Liver (tissue), 9 donors: ENCODE data around the gene SIRPA. TPM values are rescaled to one million over a fixed set of nuclear protein-coding genes. Genes with fewer than 3 reads are reported as not detected.

Experiments used
- DNase-seq: peaks from one replicate; pipeline ENCODE4 v3.0.0-alpha.2; 2017; ENCODE audit warnings: low spot score
- H3K27ac ChIP-seq, 2 donors: one replicate each; pipeline ENCODE4 v1.7.0; 2013; ENCODE audit warnings: inconsistent platforms in 2 of 2, low read length in 2 of 2, control low read depth in 1 of 2, low read depth in 1 of 2, mild to moderate bottlenecking in 1 of 2
- H3K27me3 ChIP-seq, 4 donors: one replicate each; pipeline versions ENCODE4 v1.6.1 to v1.7.0; 2013; ENCODE audit warnings: low read length in 3 of 4, inconsistent platforms in 1 of 4, mild to moderate bottlenecking in 1 of 4, moderate library complexity in 1 of 4; ENCODE audit not compliant: control insufficient read depth in 4 of 4, insufficient read depth in 4 of 4
- H3K36me3 ChIP-seq, 4 donors: one replicate each; pipeline versions ENCODE4 v1.6.1 to v1.7.0; 2013; ENCODE audit warnings: low read length in 3 of 4, mild to moderate bottlenecking in 3 of 4, low read depth in 1 of 4, moderate library complexity in 1 of 4; ENCODE audit not compliant: control insufficient read depth in 4 of 4, insufficient read depth in 3 of 4
- H3K4me1 ChIP-seq, 4 donors: one replicate each; pipeline versions ENCODE4 v1.6.1 to v1.7.0; 2013; ENCODE audit warnings: low read length in 3 of 4, mild to moderate bottlenecking in 3 of 4, moderate library complexity in 1 of 4; ENCODE audit not compliant: control insufficient read depth in 4 of 4, insufficient read depth in 4 of 4
- H3K4me3 ChIP-seq, 3 donors: one replicate each; pipeline versions ENCODE4 v1.6.1 to v1.7.0; 2013; ENCODE audit warnings: low read length in 3 of 3, control low read depth in 1 of 3, low read depth in 1 of 3, mild to moderate bottlenecking in 1 of 3
- H3K9ac ChIP-seq, 2 donors: one replicate each; pipeline ENCODE4 v1.7.0; 2013; ENCODE audit warnings: low read length in 2 of 2, mild to moderate bottlenecking in 2 of 2, moderate library complexity in 2 of 2, control low read depth in 1 of 2, low read depth in 1 of 2
- H3K9me3 ChIP-seq, 4 donors: one replicate each; pipeline versions ENCODE4 v1.6.1 to v1.7.0; 2013; ENCODE audit warnings: low read length in 3 of 4; ENCODE audit not compliant: control insufficient read depth in 4 of 4
- ATF3 ChIP-seq: IDR thresholded peaks from 2 replicates; pipeline ENCODE4 v1.6.1; 2016; ENCODE audit warnings: antibody characterized with exemption
- CTCF ChIP-seq: fragments of 150-350 bp; IDR thresholded peaks from 2 replicates; pipeline ENCODE4 v1.5.1; 2017; ENCODE audit warnings: improper control_type of control experiment, low read depth, low read length; ENCODE audit not compliant: missing input control
- EGR1 ChIP-seq, 2 donors: IDR thresholded peaks; 2 replicates each; pipeline ENCODE4 v1.6.1; 2016 to 2018; ENCODE audit warnings: antibody characterized with exemption in 2 of 2, low read depth in 2 of 2
- FOXA1 ChIP-seq: IDR thresholded peaks from 2 replicates; pipeline ENCODE4 v1.6.1; 2016; ENCODE audit warnings: antibody characterized with exemption
- GABPA ChIP-seq, 2 donors: IDR thresholded peaks in 1 of 2; conservative IDR thresholded peaks in 1 of 2; 2 replicates each; pipeline ENCODE4 v1.6.1; 2016; ENCODE audit warnings: antibody characterized with exemption in 2 of 2, mild to moderate bottlenecking in 1 of 2, moderate library complexity in 1 of 2
- HNF4G ChIP-seq: IDR thresholded peaks from 2 replicates; pipeline ENCODE4 v1.6.1; 2016; ENCODE audit warnings: antibody characterized with exemption
- JUND ChIP-seq, 2 donors: IDR thresholded peaks; 2 replicates each; pipeline ENCODE4 v1.6.1; 2016; ENCODE audit warnings: antibody characterized with exemption in 2 of 2
- MAX ChIP-seq: IDR thresholded peaks from 2 replicates; pipeline ENCODE4 v1.6.1; 2016; ENCODE audit warnings: antibody characterized with exemption
- RAD21 ChIP-seq, 2 donors: IDR thresholded peaks; 2 replicates each; pipeline ENCODE4 v1.6.1; 2016; ENCODE audit warnings: antibody characterized with exemption in 2 of 2, mild to moderate bottlenecking in 2 of 2
- REST ChIP-seq: IDR thresholded peaks from 2 replicates; pipeline ENCODE4 v1.6.1; 2016; ENCODE audit warnings: antibody characterized with exemption, mild to moderate bottlenecking
- TAF1 ChIP-seq: conservative IDR thresholded peaks from 2 replicates; pipeline ENCODE4 v1.6.1; 2016; ENCODE audit warnings: antibody characterized with exemption, mild to moderate bottlenecking
- YY1 ChIP-seq: IDR thresholded peaks from 2 replicates; pipeline ENCODE4 v1.6.1; 2016; ENCODE audit warnings: antibody characterized with exemption, mild to moderate bottlenecking
- ZBTB33 ChIP-seq: IDR thresholded peaks from 2 replicates; pipeline ENCODE4 v1.6.1; 2016; ENCODE audit warnings: antibody characterized with exemption
- WGBS: extraction: QIAGEN DNeasy Blood & Tissue Kit; methylation state at CpG from one replicate; pipeline ENCODE4 v1.1.7; 2013; 5-methylcytosine and 5-hydroxymethylcytosine counted together
- polyA plus RNA-seq, 2 donors: library from polyadenylated mRNA; stranded (reverse) in 1 of 2; unstranded in 1 of 2; fragments of 200-250 nt in 1 of 2; fragments of >200 nt in 1 of 2; fragmentation: Nextera tagmentation in 1 of 2; extraction: Ambion mirVana in 1 of 2; gene quantifications; one replicate each; pipeline versions ENCODE4 v1.2.1 to v1.2.3, GENCODE V29; 2013 to 2015
- total RNA-seq, 2 donors: library from RNA; depleted of rRNA; stranded (reverse); fragments of >200 nt; gene quantifications; one replicate each; pipeline ENCODE4 v1.2.3, GENCODE V29; 2014
- donor health status: healthy.
- donor health status: healthy.
- donor health status: healthy.
- donor health status: healthy.
- donor health status: healthy.

The SIRPA gene
- total and polyA plus RNA-seq, 4 donors: 5.4 to 47.5 (median 23.2) TPM

- no peak for DNase-seq
- H3K9me3 ChIP-seq: no peaks in the 10 kb centered on the region
- H3K4me3 ChIP-seq: no peak overlapping the region
- 69% methylated on average over 17 of the region's 17 CpGs for WGBS
- H3K27me3 ChIP-seq: no peaks in the 10 kb centered on the region
- H3K9ac ChIP-seq: no peak overlapping the region
- no peaks in the 10 kb centered on the region for H3K36me3 ChIP-seq
- no peak overlapping the region for H3K27ac ChIP-seq
- H3K4me1 ChIP-seq: peaks cover 4 to 14% (median 8%) of the 10 kb centered on the region in 4 donors
- TF ChIP-seq REST (no peak), JUND (IDR thresholded peaks at IDR 0.05) (no peak), HNF4G (no peak), FOXA1 (no peak), CTCF (no peak)
These were observed 24.2 kb upstream of the SIRPA start for GRCh38 chr20:1870792-1871550.

- H3K36me3 ChIP-seq: no peaks in the 10 kb centered on the region
- no peaks in the 10 kb centered on the region for H3K9me3 ChIP-seq
- peaks cover 4 to 14% (median 8%) of the 10 kb centered on the region in 4 donors for H3K4me1 ChIP-seq
- H3K4me3 ChIP-seq: no peak overlapping the region
- no peak overlapping the region for H3K9ac ChIP-seq
- TF ChIP-seq YY1: no peak
- no peak for TF ChIP-seq EGR1 (IDR thresholded peaks at IDR 0.05; ENCODE audit: low read depth in 2 of 2)
- no peak for TF ChIP-seq RAD21 (IDR thresholded peaks at IDR 0.05)
- TF ChIP-seq HNF4G: no peak
- no peaks in the 10 kb centered on the region for H3K27me3 ChIP-seq
- 90% methylated on average over 7 of the region's 7 CpGs for WGBS
- H3K27ac ChIP-seq: no peak overlapping the region
- DNase-seq: no peak
These were observed 23.3 kb upstream of the SIRPA start for GRCh38 chr20:1871807-1872458.

GRCh38 chr20:1872459-1873097, 22.6 kb upstream of the SIRPA start:
- H3K9me3 ChIP-seq: no peaks in the 10 kb centered on the region
- H3K4me1 ChIP-seq: peaks cover 4 to 14% (median 8%) of the 10 kb centered on the region in 4 donors
- H3K4me3 ChIP-seq: no peak overlapping the region
- H3K27ac ChIP-seq: no peak overlapping the region
- DNase-seq: no peak
- no peaks in the 10 kb centered on the region for H3K36me3 ChIP-seq
- 93% methylated on average over 3 of the region's 3 CpGs for WGBS
- no peak overlapping the region for H3K9ac ChIP-seq
- H3K27me3 ChIP-seq: no peaks in the 10 kb centered on the region
- TF ChIP-seq MAX: no peak
- no peak for TF ChIP-seq REST
- TF ChIP-seq TAF1: no peak
- no peak for TF ChIP-seq JUND (IDR thresholded peaks at IDR 0.05)
- TF ChIP-seq RAD21 (IDR thresholded peaks at IDR 0.05): no peak
- no peak for TF ChIP-seq ATF3
- TF ChIP-seq ZBTB33: no peak
- no peak for TF ChIP-seq GABPA (IDR thresholded peaks at IDR 0.05 in 1 of 2, conservative IDR thresholded peaks at IDR 0.05 in 1 of 2)
